Brain microvascular endothelial cell (primary cell): ENCODE measurements around the gene HEPACAM.

Experiments
- DNase-seq: peaks from one replicate; pipeline ENCODE4 v3.0.0-alpha.2; 2020
- H3K27ac ChIP-seq: fragments of 250-450 bp; sonication (Bioruptor Pico); 2 replicates; pipeline ENCODE4 v1.5.1; 2020; ENCODE audit warnings: mild to moderate bottlenecking, moderate library complexity
- H3K27me3 ChIP-seq: fragments of 250-450 bp; sonication (Bioruptor Pico); replicated peaks from 2 replicates; pipeline ENCODE4 v1.5.1; 2020; ENCODE audit warnings: mild to moderate bottlenecking
- H3K36me3 ChIP-seq: fragments of 250-450 bp; sonication (Bioruptor Pico); replicated peaks from 2 replicates; pipeline ENCODE4 v1.5.1; 2020; ENCODE audit warnings: mild to moderate bottlenecking
- H3K4me3 ChIP-seq: 2 replicates; pipeline ENCODE4 v1.5.1; 2011; ENCODE audit warnings: low read depth, mild to moderate bottlenecking, control low read depth, low read length, moderate library complexity
- in situ Hi-C: cut with HindIII; loops from 2 replicates; pipeline ENCODE4 v1.10.0; 2017; ENCODE audit warnings: low sequenced_read_pairs, low pct_ligation_motif_present
- TF ChIP-seq, protein P1 (sequence below): IDR thresholded peaks from 2 replicates; pipeline ENCODE4 v1.5.1; 2011; ENCODE audit warnings: low read depth, mild to moderate bottlenecking, moderate library complexity, low read length, control low read depth, inconsistent platforms; ENCODE audit errors: missing control alignments

Gene HEPACAM

DNA sequence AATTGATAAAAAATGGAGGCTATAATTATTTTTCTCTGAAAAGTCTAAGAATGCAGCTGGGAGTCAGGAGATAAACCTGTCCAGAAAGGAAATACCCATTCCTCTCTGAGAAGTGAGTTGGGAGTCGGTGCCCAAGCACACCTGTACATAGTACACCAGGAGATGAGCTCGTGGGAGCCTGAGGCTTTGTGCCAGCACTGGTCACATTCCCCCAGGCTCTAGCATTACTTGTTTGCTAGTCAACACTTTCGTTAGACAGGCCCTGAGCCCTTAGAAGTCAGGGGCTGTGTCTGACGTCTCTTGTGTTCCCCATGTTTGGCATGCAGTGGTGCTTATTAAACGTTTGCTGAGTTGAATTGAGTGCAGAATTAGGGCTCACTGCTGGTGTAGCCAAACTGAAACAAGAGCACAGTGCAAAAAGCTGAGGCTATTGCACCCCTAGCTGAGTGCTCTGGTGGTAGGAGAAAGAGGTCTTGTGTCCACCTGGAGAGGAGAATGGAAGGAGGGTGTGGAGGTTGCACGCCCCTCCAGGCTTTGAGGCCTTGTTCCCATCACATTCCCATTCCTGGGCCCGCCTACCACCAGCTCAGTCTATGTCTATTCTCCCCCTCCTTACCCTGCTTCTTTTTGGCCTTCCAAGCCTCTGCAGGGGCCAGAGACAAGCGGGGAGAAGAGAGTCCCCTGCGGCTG lies 45.0 kb downstream of the HEPACAM start:
- Histone ChIP-seq H3K4me3 (no peak overlapping the region), H3K27ac (no peak overlapping the region), H3K36me3 (no peaks in the 10 kb centered on the region), H3K27me3 (no peaks in the 10 kb centered on the region)
- TF ChIP-seq, protein P1, sequence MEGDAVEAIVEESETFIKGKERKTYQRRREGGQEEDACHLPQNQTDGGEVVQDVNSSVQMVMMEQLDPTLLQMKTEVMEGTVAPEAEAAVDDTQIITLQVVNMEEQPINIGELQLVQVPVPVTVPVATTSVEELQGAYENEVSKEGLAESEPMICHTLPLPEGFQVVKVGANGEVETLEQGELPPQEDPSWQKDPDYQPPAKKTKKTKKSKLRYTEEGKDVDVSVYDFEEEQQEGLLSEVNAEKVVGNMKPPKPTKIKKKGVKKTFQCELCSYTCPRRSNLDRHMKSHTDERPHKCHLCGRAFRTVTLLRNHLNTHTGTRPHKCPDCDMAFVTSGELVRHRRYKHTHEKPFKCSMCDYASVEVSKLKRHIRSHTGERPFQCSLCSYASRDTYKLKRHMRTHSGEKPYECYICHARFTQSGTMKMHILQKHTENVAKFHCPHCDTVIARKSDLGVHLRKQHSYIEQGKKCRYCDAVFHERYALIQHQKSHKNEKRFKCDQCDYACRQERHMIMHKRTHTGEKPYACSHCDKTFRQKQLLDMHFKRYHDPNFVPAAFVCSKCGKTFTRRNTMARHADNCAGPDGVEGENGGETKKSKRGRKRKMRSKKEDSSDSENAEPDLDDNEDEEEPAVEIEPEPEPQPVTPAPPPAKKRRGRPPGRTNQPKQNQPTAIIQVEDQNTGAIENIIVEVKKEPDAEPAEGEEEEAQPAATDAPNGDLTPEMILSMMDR, result no peak
- DNase-seq, result no peak
- in situ Hi-C loops, result no loop called here

DNA sequence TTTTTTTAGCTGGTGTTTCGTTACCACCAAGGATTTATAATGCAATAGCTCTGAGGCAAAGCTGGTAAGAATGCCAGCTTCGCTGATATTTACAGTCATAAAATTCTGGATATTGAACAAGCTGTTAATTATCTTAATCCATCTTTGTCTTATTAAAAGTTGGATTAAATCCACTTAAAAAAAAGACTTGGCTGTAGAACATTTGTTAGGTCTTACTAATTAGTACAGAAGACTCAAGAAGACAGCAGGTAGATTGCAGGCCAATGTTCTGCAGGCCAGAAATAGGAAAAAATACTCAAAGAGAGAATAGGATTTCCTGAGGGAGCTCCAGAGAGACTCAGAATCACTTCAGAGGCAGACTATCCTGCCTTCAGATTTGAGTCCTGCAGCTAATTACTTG lies 45.7 kb downstream of the HEPACAM start:
- no peak overlapping the region for H3K4me3 ChIP-seq
- no peaks in the 10 kb centered on the region for H3K27me3 ChIP-seq
- in situ Hi-C loops, result no loop called here
- TF ChIP-seq, protein P1, result no peak
- H3K27ac ChIP-seq, result no peak overlapping the region
- no peaks in the 10 kb centered on the region for H3K36me3 ChIP-seq
- no peak for DNase-seq

DNA sequence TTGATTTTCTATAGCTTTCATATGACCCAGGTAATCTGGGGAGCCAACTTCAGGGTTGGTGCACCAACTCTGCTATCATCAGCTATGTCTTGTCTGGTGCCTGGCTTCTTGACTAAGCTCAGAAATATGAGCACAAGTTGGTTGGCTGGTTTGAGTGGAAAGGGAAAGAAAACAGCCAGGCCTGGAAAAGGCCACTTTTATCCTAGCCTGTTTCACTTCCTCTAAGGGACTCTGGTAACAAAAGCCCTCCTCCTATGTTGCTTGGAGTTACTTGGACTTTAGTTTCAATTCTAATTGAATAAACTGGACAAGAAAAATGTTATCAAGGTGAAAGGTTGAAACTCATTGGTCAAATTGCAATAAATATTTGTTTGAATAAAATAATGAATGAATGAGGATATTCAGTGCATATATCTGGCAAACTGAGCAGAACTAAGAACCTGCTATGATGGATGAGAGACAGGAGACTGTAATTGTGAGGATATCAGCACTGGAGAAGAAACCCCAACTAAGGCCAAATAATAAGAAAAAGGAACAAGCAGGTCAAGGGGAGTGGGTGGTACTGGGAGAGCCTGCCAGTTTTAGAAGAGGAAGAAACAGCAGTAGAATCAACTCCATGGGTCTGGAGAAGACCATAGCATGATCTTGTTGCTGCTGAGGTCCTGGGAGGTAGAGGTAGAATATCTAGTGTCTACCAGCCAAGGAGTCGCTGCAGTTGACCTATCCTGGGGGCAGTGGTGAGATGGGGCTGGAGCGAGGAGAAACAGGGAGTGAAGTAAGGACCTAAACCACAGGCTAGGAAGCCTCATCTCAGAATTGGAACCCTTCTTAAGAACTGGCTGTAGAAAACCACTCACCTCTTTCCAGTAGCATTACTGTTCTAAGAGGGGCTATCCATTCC lies 46.4 kb downstream of the HEPACAM start:
- no peaks in the 10 kb centered on the region for H3K36me3 ChIP-seq
- TF ChIP-seq, protein P1, result no peak
- H3K4me3 ChIP-seq, result no peak overlapping the region
- in situ Hi-C loops, result no loop called here
- H3K27me3 ChIP-seq, result no peaks in the 10 kb centered on the region
- no peak for DNase-seq
- no peak overlapping the region for H3K27ac ChIP-seq

DNA sequence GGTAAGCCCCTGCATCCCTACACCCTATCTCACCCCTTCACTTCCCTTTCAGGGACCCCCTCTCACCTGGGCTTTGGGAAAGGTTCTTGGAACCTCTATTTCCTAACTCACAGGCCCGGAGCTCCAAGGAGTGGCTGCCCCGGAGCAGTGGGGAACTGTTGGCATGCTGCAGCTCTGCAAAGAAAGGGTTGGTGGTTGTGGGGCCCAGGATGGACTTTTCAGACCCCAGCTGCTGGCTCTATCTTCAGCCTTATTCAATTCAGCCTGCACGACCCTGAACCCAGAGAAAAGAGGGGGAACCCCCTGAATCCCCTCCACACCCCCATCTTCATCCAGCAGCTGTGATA lies 48.2 kb downstream of the HEPACAM start:
- Histone ChIP-seq H3K4me3 (no peak overlapping the region), H3K36me3 (no peaks in the 10 kb centered on the region), H3K27ac (no peak overlapping the region), H3K27me3 (no peaks in the 10 kb centered on the region)
- TF ChIP-seq, protein P1, result no peak
- in situ Hi-C loops, result no loop called here
- DNase-seq, result no peak

DNA sequence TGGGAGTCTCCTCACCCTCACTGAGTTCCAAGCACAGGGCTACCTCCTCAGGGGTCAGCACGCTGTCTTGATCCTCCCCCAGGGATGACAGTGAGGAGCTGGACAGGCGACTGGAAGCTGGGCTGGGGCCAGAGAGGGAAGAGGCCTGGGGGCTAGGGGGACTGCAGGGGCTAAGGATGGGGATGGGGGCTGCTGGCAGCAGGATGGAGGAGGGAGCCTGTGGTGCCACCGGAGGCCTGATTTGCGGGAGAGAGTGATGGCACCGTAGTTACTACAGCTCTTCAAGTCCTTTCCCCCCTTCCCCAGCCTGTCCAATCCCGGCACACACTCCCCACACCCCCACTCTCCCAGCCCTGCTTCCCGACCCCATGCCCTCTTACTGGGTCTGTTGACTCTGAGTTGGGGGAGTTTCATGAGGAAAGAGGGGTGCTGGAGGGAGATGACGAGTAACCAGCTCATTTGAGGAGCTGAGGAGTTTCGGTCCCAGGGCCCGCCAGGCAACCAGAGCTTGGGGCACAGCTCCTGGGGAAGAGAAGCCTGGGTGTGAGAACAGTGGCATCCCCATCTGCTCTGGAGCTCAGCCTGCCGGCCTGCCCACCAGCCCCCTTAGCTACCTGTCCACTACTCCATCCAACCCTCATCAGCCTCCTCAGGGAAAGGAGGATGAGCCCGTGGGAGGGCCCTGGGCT lies 48.7 kb downstream of the HEPACAM start:
- TF ChIP-seq, protein P1, result no peak
- Histone ChIP-seq H3K27ac (no peak overlapping the region), H3K36me3 (no peaks in the 10 kb centered on the region), H3K4me3 (no peak overlapping the region), H3K27me3 (no peaks in the 10 kb centered on the region)
- in situ Hi-C loops, result no loop called here
- no peak for DNase-seq
